Measurements from ENCODE around the gene MBTPS2. TPM values are rescaled to one million over a fixed set of nuclear protein-coding genes. Genes with fewer than 3 reads are reported as not detected.

MBTPS2 gene
- total RNA-seq, 1 donor from 2014 or later = 15.1 TPM

DNA sequence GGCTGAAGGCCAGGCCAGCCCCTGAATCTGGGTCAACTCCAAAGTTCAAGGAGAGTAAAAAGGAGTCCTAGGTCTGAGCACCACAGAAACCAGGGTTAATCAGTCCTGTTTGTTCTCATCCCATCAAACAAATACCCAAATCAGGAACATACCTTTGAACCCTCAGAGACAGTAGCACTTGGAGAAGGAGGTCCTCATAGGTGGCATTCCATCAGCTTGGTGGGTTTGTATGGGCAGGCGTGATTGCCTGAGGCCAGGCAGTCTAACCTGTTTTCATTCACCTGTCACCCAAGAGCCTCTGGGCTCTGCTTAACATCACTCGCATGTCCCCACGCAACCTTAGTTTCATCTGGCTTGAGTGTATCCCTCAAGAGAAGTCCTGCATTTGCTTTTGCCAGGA is 17.5 kb upstream of the MBTPS2 start:
- TF ChIP-seq, protein P1, sequence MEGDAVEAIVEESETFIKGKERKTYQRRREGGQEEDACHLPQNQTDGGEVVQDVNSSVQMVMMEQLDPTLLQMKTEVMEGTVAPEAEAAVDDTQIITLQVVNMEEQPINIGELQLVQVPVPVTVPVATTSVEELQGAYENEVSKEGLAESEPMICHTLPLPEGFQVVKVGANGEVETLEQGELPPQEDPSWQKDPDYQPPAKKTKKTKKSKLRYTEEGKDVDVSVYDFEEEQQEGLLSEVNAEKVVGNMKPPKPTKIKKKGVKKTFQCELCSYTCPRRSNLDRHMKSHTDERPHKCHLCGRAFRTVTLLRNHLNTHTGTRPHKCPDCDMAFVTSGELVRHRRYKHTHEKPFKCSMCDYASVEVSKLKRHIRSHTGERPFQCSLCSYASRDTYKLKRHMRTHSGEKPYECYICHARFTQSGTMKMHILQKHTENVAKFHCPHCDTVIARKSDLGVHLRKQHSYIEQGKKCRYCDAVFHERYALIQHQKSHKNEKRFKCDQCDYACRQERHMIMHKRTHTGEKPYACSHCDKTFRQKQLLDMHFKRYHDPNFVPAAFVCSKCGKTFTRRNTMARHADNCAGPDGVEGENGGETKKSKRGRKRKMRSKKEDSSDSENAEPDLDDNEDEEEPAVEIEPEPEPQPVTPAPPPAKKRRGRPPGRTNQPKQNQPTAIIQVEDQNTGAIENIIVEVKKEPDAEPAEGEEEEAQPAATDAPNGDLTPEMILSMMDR (IDR thresholded peaks at IDR 0.05; ENCODE audit: insufficient read depth, low read length, poor library complexity, severe bottlenecking) = no peak
- Histone ChIP-seq H3K4me3 (ENCODE audit: low read depth, low read length) (no peak overlapping the region), H3K27me3 (ENCODE audit: control insufficient read depth, insufficient read depth, low read length) (no peaks in the 10 kb centered on the region), H3K36me3 (ENCODE audit: control insufficient read depth, insufficient read depth, low read length) (no peaks in the 10 kb centered on the region)
- DNase-seq (ENCODE audit: low read depth) = no peak

DNA sequence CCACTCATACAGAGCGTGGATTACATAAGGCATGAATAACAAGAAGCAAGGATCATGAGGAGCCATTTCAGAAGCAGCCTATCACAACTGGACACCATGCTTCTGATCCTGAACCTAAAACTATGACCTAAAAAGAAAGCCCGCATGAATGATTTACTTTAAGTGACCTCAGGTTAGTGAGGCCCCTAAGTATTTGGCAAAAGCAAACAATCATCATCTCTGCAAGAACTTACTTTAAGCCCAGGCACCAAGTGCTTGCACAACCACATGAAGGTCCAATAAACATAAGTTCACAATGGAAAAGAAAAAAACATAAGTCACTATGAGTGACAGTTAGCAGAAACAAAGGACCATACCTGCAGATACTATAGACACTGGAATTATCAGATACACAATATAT is 7.9 kb upstream of the MBTPS2 start:
- H3K36me3 ChIP-seq (ENCODE audit: control insufficient read depth, insufficient read depth, low read length) = no peaks in the 10 kb centered on the region
- TF ChIP-seq, protein P1 (IDR thresholded peaks at IDR 0.05; ENCODE audit: insufficient read depth, low read length, poor library complexity, severe bottlenecking) = no peak
- no peak overlapping the region for H3K4me3 ChIP-seq (ENCODE audit: low read depth, low read length)
- H3K27me3 ChIP-seq (ENCODE audit: control insufficient read depth, insufficient read depth, low read length) = no peaks in the 10 kb centered on the region
- no peak for DNase-seq (ENCODE audit: low read depth)

DNA sequence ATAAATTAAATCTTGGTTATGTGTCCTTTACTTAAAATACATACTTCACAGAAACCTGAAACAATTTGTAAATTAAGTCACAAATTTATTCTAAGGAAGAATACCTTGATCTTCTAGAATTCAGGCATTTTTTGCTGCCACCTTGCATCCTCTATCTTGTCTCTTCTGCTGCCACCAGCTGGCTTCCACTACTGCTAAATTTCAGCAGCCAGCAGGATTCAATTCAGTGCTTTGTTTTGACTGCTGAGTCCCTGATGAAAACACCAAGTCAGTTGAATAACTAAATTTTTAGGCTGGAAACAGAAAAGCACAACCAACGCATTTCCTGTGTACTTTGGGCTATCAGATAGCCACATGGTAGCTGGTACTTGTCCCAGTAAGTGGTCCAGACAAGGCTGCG is 2.4 kb upstream of the MBTPS2 start:
- no peak for DNase-seq (ENCODE audit: low read depth)
- H3K27me3 ChIP-seq (ENCODE audit: control insufficient read depth, insufficient read depth, low read length) = no peaks in the 10 kb centered on the region
- TF ChIP-seq, protein P1 (IDR thresholded peaks at IDR 0.05; ENCODE audit: insufficient read depth, low read length, poor library complexity, severe bottlenecking) = no peak
- no peaks in the 10 kb centered on the region for H3K36me3 ChIP-seq (ENCODE audit: control insufficient read depth, insufficient read depth, low read length)
- H3K4me3 ChIP-seq (ENCODE audit: low read depth, low read length) = no peak overlapping the region

DNA sequence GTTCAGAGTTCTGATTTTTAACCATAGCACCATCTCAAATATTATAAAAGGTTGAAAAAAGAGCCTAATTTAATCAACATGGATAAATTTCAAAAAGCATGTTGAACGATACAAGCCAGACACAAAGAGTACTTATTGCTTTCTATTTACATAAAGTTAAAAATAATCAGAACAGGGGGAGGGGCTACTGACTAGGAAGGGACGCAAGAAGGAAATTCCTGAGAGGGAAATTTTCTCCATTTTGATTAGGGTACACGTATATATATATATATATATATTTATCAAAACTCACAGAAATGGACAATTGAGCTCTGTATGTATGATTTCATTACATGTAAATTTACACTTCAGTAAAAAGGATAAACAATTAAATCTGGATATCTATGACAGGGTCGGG is 482 bp upstream of the MBTPS2 start:
- Histone ChIP-seq H3K36me3 (ENCODE audit: control insufficient read depth, insufficient read depth, low read length) (no peaks in the 10 kb centered on the region), H3K27me3 (ENCODE audit: control insufficient read depth, insufficient read depth, low read length) (no peaks in the 10 kb centered on the region), H3K4me3 (ENCODE audit: low read depth, low read length) (peak overlapping the region; percentile 58)
- DNase-seq (ENCODE audit: low read depth) = no peak
- TF ChIP-seq, protein P1 (IDR thresholded peaks at IDR 0.05; ENCODE audit: insufficient read depth, low read length, poor library complexity, severe bottlenecking) = no peak

DNA sequence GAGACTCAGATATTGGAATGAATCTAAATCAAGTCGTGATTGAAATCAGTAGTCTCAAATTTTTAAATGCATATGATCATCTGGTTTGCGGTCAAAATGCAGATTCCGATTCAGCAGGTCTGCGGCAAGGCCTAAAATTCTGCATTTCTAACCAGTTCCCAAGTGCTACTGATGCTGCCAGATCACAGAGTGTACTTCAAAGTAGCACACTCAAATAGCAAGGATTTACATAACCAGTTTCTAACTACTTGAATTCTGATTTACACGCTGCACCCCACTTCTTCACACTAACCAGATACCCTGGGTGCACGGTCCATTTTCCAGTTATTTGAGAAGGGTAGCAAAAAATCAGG is 752 bp downstream of the MBTPS2 start:
- no peak for DNase-seq (ENCODE audit: low read depth)
- Histone ChIP-seq H3K36me3 (ENCODE audit: control insufficient read depth, insufficient read depth, low read length) (no peaks in the 10 kb centered on the region), H3K27me3 (ENCODE audit: control insufficient read depth, insufficient read depth, low read length) (no peaks in the 10 kb centered on the region), H3K4me3 (ENCODE audit: low read depth, low read length) (peak overlapping the region; percentile 58)
- TF ChIP-seq, protein P1 (IDR thresholded peaks at IDR 0.05; ENCODE audit: insufficient read depth, low read length, poor library complexity, severe bottlenecking) = no peak

DNA sequence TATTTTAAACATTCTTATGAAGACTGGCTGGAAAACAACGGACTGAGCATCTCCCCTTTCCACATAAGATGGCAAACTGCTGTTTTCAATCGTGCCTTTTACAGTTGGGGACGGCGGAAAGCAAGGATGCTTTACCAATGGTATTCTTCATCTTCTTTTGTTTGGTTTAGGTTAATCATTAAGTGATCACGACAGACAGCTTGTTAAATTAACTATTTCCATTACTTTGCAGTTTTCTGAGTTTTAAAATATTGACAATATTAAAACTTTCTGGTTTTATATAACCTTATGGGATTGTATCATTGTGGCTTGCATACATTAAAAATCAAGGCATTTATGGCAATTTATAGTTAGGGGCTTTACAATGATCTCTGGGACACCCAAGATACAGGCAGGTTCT is 3.8 kb downstream of the MBTPS2 start:
- Histone ChIP-seq H3K27me3 (ENCODE audit: control insufficient read depth, insufficient read depth, low read length) (no peaks in the 10 kb centered on the region), H3K36me3 (ENCODE audit: control insufficient read depth, insufficient read depth, low read length) (no peaks in the 10 kb centered on the region), H3K4me3 (ENCODE audit: low read depth, low read length) (no peak overlapping the region)
- TF ChIP-seq, protein P1 (IDR thresholded peaks at IDR 0.05; ENCODE audit: insufficient read depth, low read length, poor library complexity, severe bottlenecking) = no peak
- no peak for DNase-seq (ENCODE audit: low read depth)
